Neural cell (in vitro differentiated cells): ENCODE data around the gene KRTAP5-9.

Experiments used
- CTCF ChIP-seq: fragments of 450-650 bp; IDR thresholded peaks from 2 replicates; pipeline ENCODE4 v1.5.1; 2014; ENCODE audit warnings: antibody characterized with exemption, mild to moderate bottlenecking, moderate library complexity; ENCODE audit not compliant: poor library complexity, severe bottlenecking
- EZH2 ChIP-seq: fragments of 200-600, 300-800 bp; shearing (Covaris generic), sonication (generic); IDR thresholded peaks from 2 replicates; pipeline ENCODE4 v1.6.1; 2014; ENCODE audit warnings: antibody characterized with exemption, low read length, borderline replicate concordance, mild to moderate bottlenecking; ENCODE audit not compliant: insufficient read depth, poor library complexity, severe bottlenecking

DNA sequence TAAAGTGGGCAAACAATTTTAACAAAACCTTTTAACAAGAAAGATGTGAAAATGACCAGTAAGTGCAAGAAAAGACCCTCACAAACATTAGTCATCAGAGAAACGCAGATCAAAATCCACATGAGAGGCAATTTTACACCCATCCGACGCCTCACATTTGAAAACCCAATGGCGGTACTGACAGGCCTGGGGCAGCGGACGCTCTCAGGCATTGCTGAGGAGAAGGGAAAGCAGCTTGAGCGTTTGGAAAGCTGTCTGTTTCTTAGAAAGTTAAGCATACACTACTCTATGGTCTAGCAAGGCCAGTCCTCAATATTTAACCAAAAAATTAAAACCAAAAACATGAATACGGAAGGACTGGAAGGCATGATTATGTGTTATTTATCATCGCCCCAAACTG lies 12.4 kb upstream of the KRTAP5-9 start:
- TF ChIP-seq CTCF = no peak
- no peak for TF ChIP-seq EZH2
